Naive thymus-derived CD4-positive, alpha-beta T cell (primary cell): ENCODE data around the gene KRTAP9-2. TPM values are rescaled to one million over a fixed set of nuclear protein-coding genes. Genes with fewer than 3 reads are reported as not detected.
"Not testable (repeated sequence)": the region's sequence is repeated elsewhere in the genome, so short reads cannot be mapped to it uniquely, and the experiment has no call there.

Experiments used
- ATAC-seq: fragments of 150-1000 bp; cut with Tn5 transposase; 2 replicates; pipeline ENCODE4 v1.10.0; 2021; ENCODE audit warnings: mild to moderate bottlenecking, moderate library complexity
- CTCF ChIA-PET: fragments of 350-600 bp; sonication (Branson Sonifier 250); formaldehyde crosslinking; loops from one replicate; lab custom pipeline; 2021; ENCODE audit warnings: antibody characterized with exemption; lab: Charles Lee
- POLR2A ChIA-PET: fragments of 350-600 bp; sonication (Branson Sonifier 250); formaldehyde crosslinking; loops from one replicate; lab custom pipeline; 2021; ENCODE audit warnings: antibody characterized with exemption, inconsistent platforms; lab: Charles Lee
- DNase-seq, 9 donors: peaks; one replicate each; pipeline versions ENCODE4 v3.0.0 to v3.0.0-alpha.2; 2020 to 2022; ENCODE audit warnings: mixed read lengths in 1 of 9
- H3K27ac ChIP-seq: one replicate; pipeline ENCODE4 v1.7.0; 2013; ENCODE audit warnings: mild to moderate bottlenecking, low read depth, low read length, moderate library complexity
- H3K27me3 ChIP-seq, 2 donors: one replicate each; pipeline ENCODE4 v1.7.0; 2013; ENCODE audit warnings: low read length in 2 of 2, mild to moderate bottlenecking in 2 of 2, moderate library complexity in 2 of 2; ENCODE audit not compliant: control insufficient read depth in 2 of 2, insufficient read depth in 2 of 2
- H3K36me3 ChIP-seq, 3 experiments: 1 replicate in 2 of 3; 2 replicates in 1 of 3; pipeline ENCODE4 v1.7.0; 2013; ENCODE audit warnings: low read length in 3 of 3, mild to moderate bottlenecking in 3 of 3, moderate library complexity in 1 of 3; ENCODE audit not compliant: insufficient read depth in 3 of 3, control insufficient read depth in 2 of 3
- H3K4me1 ChIP-seq, 2 donors: one replicate each; pipeline ENCODE4 v1.7.0; 2013; ENCODE audit warnings: low read length in 2 of 2, mild to moderate bottlenecking in 2 of 2, moderate library complexity in 1 of 2; ENCODE audit not compliant: control insufficient read depth in 2 of 2, insufficient read depth in 2 of 2
- H3K4me3 ChIP-seq: 2 replicates; pipeline ENCODE4 v1.7.0; 2013; ENCODE audit warnings: mild to moderate bottlenecking, low read length
- H3K9me3 ChIP-seq, 3 experiments: 1 replicate in 2 of 3; 2 replicates in 1 of 3; pipeline ENCODE4 v1.7.0; 2013; ENCODE audit warnings: low read length in 3 of 3; ENCODE audit not compliant: control insufficient read depth in 2 of 3
- H3K27ac Mint-ChIP-seq, 9 donors: one replicate each; pipeline ENCODE4 v1.8.0; 2020 to 2022; ENCODE audit warnings: mixed read lengths in 9 of 9, mild to moderate bottlenecking in 8 of 9, moderate library complexity in 5 of 9, inconsistent platforms in 2 of 9
- H3K27me3 Mint-ChIP-seq, 5 donors: one replicate each; pipeline ENCODE4 v1.8.0; 2021 to 2022; ENCODE audit warnings: mixed read lengths in 5 of 5, mild to moderate bottlenecking in 1 of 5
- H3K36me3 Mint-ChIP-seq, 5 donors: one replicate each; pipeline ENCODE4 v1.8.0; 2020 to 2022; ENCODE audit warnings: mixed read lengths in 5 of 5, mild to moderate bottlenecking in 3 of 5, inconsistent platforms in 1 of 5
- H3K4me1 Mint-ChIP-seq, 7 donors: one replicate each; pipeline ENCODE4 v1.8.0; 2020 to 2022; ENCODE audit warnings: mixed read lengths in 7 of 7, mild to moderate bottlenecking in 3 of 7, inconsistent platforms in 1 of 7
- H3K4me3 Mint-ChIP-seq, 10 donors: one replicate each; pipeline ENCODE4 v1.8.0; 2020 to 2022; ENCODE audit warnings: mild to moderate bottlenecking in 10 of 10, mixed read lengths in 10 of 10, moderate library complexity in 6 of 10, inconsistent platforms in 2 of 10
- H3K9me3 Mint-ChIP-seq, 11 donors: one replicate each; pipeline ENCODE4 v1.8.0; 2020 to 2022; ENCODE audit warnings: mixed read lengths in 11 of 11, mild to moderate bottlenecking in 4 of 11, inconsistent platforms in 1 of 11, moderate library complexity in 1 of 11
- intact Hi-C, 2 donors: fragments of 100-400 bp; cut with micrococcal nuclease; formaldehyde crosslinking; loops; one replicate each; pipeline ENCODE4 v1.15.1; 2023
- polyA plus RNA-seq, 2 donors: library from polyadenylated mRNA; unstranded; fragments of 300-500 nt; fragmentation: Illumina TruSeq; gene quantifications; one replicate each; pipeline ENCODE4 v1.2.3, GENCODE V29; 2021
- total RNA-seq, 6 experiments: library from RNA in 5 of 6; stranded (reverse) in 5 of 6; gene quantifications; 1 replicate in 5 of 6; 2 replicates in 1 of 6; pipeline ENCODE4 v1.2.3 and lab custom pipeline; 2021 to 2026

KRTAP9-2 gene
- total and polyA plus RNA-seq, 7 experiments from 2014 or later = not detected

- POLR2A ChIA-PET = no interaction called here
- Mint-ChIP-seq H3K9me3 (peaks cover 0 to 2% (median 0%) of the 10 kb centered on the region in 11 donors), H3K36me3 (no peaks in the 10 kb centered on the region), H3K27ac (no peak overlapping the region), H3K27me3 (peaks cover 0 to 27% (median 10%) of the 10 kb centered on the region in 5 donors), H3K4me1 (peaks cover 0 to 15% (median 9%) of the 10 kb centered on the region in 7 donors), H3K4me3 (no peak overlapping the region)
- Histone ChIP-seq H3K27ac (no peak overlapping the region), H3K36me3 (no peaks in the 10 kb centered on the region), H3K27me3 (no peaks in the 10 kb centered on the region), H3K4me1 (no peaks in the 10 kb centered on the region), H3K4me3 (no peak overlapping the region), H3K9me3 (no peaks in the 10 kb centered on the region)
- CTCF ChIA-PET = no interaction called here
- intact Hi-C loops = no loop called here
- ATAC-seq = no peak
- no peak for DNase-seq
Observed at GRCh38 chr17:41231731-41232130, 5.3 kb downstream of the KRTAP9-2 start.

- DNase-seq, H3K36me3 ChIP-seq, H3K4me3 ChIP-seq, H3K27ac ChIP-seq, ATAC-seq, H3K36me3 Mint-ChIP-seq, H3K27me3 ChIP-seq, H3K9me3 Mint-ChIP-seq, CTCF ChIA-PET, H3K9me3 ChIP-seq, H3K27ac Mint-ChIP-seq, intact Hi-C loops, H3K4me3 Mint-ChIP-seq, H3K4me1 ChIP-seq, POLR2A ChIA-PET: not testable (repeated sequence)
- Mint-ChIP-seq H3K4me1 (peaks cover 0 to 15% (median 9%) of the 10 kb centered on the region in 7 donors), H3K27me3 (peaks cover 0 to 27% (median 11%) of the 10 kb centered on the region in 5 donors)
Observed at GRCh38 chr17:41232399-41233105, 6.1 kb downstream of the KRTAP9-2 start, which contains the start of gene KRTAP9-3. TSS of gene KRTAP9-3 (plus strand) at chr17:41232449. CDS start at chr17:41232502, 53 bp downstream.

GRCh38 chr17:41237116-41237515, 10.7 kb downstream of the KRTAP9-2 start:
- H3K4me3 Mint-ChIP-seq, POLR2A ChIA-PET, H3K36me3 ChIP-seq, H3K27ac ChIP-seq, intact Hi-C loops, CTCF ChIA-PET, H3K4me1 Mint-ChIP-seq, DNase-seq, H3K4me3 ChIP-seq, ATAC-seq, H3K27ac Mint-ChIP-seq, H3K4me1 ChIP-seq, H3K27me3 ChIP-seq, H3K9me3 ChIP-seq: not testable (repeated sequence)
- peaks cover 0 to 22% (median 17%) of the 10 kb centered on the region in 5 donors for H3K27me3 Mint-ChIP-seq
- peaks cover 0 to 10% (median 3%) of the 10 kb centered on the region in 11 donors for H3K9me3 Mint-ChIP-seq
- H3K36me3 Mint-ChIP-seq = peaks cover 0 to 11% (median 4%) of the 10 kb centered on the region in 5 donors

- H3K27ac Mint-ChIP-seq, H3K4me3 Mint-ChIP-seq, H3K4me1 ChIP-seq, H3K4me1 Mint-ChIP-seq, H3K27ac ChIP-seq, POLR2A ChIA-PET, H3K27me3 ChIP-seq, ATAC-seq, intact Hi-C loops, CTCF ChIA-PET, DNase-seq, H3K9me3 ChIP-seq, H3K36me3 ChIP-seq, H3K4me3 ChIP-seq: not testable (repeated sequence)
- H3K9me3 Mint-ChIP-seq = peaks cover 0 to 14% (median 3%) of the 10 kb centered on the region in 11 donors
- H3K27me3 Mint-ChIP-seq = peaks cover 0 to 24% (median 16%) of the 10 kb centered on the region in 5 donors
- peaks cover 0 to 11% (median 4%) of the 10 kb centered on the region in 5 donors for H3K36me3 Mint-ChIP-seq
Observed at GRCh38 chr17:41237949-41238437, 11.5 kb downstream of the KRTAP9-2 start, which contains the start of gene KRTAP9-8. TSS of gene KRTAP9-8 (plus strand) at chr17:41237999. CDS start at chr17:41238052, 53 bp downstream.

GRCh38 chr17:41246995-41247787, 20.7 kb downstream of the KRTAP9-2 start:
- H3K4me3 Mint-ChIP-seq, H3K27me3 ChIP-seq, H3K9me3 ChIP-seq, DNase-seq, POLR2A ChIA-PET, ATAC-seq, CTCF ChIA-PET, H3K4me1 ChIP-seq, H3K27ac ChIP-seq, H3K36me3 Mint-ChIP-seq, H3K4me3 ChIP-seq, H3K36me3 ChIP-seq, H3K9me3 Mint-ChIP-seq, intact Hi-C loops: not testable (repeated sequence)
- Mint-ChIP-seq H3K27me3 (peaks cover 0 to 24% (median 6%) of the 10 kb centered on the region in 5 donors), H3K27ac (peak overlapping the region in 1 of 9 donors; percentile 36), H3K4me1 (peaks cover 0 to 14% (median 6%) of the 10 kb centered on the region in 7 donors)

- Mint-ChIP-seq H3K4me1 (peaks cover 0 to 21% (median 9%) of the 10 kb centered on the region in 7 donors), H3K27me3 (peaks cover 0 to 24% (median 7%) of the 10 kb centered on the region in 5 donors), H3K27ac (peak within 1 kb of the TSS in 1 of 9 donors; percentile 58)
- H3K9me3 ChIP-seq, H3K36me3 ChIP-seq, intact Hi-C loops, ATAC-seq, H3K36me3 Mint-ChIP-seq, H3K9me3 Mint-ChIP-seq, CTCF ChIA-PET, H3K4me3 Mint-ChIP-seq, DNase-seq, H3K4me3 ChIP-seq, H3K4me1 ChIP-seq, POLR2A ChIA-PET, H3K27ac ChIP-seq, H3K27me3 ChIP-seq: not testable (repeated sequence)
Observed at GRCh38 chr17:41249637-41250240, 23.3 kb downstream of the KRTAP9-2 start, which contains the start of gene KRTAP9-4. TSS of gene KRTAP9-4 (plus strand) at chr17:41249687. CDS start at chr17:41249721, 34 bp downstream.
